ENCODE data around the gene KAT8.
A peak's percentile ranks its signal among the peaks of the same experiment; 100 is the strongest.

The KAT8 gene

GRCh38 chr16:31117384-31118222 is at the start of gene KAT8:
KAT8 (plus strand) TSS chr16:31117664; CDS start chr16:31117682, 18 bp downstream.
- CTCF ChIA-PET = interaction anchor here (0.6 to 1.8 kb wide), 6 partner anchors 18 to 325 kb away, joined by 3 to 5 read pairs (median 4); partner anchors contain the start of genes HSD3B7 and ZNF843
- DNase-seq (ENCODE audit: extremely low spot score) = peak; percentile 95
- POLR2A ChIA-PET = interaction anchor here (0.6 to 2.3 kb wide), 32 partner anchors 9 to 756 kb away, joined by 3 to 38 read pairs (median 4); partner anchors contain the start of genes ARMC5, BCKDK, FUS and PRSS36
- no peak for TF ChIP-seq HDGF (IDR thresholded peaks at IDR 0.05; ENCODE audit: borderline replicate concordance)
- TF ChIP-seq PKNOX1 (IDR thresholded peaks at IDR 0.05) = peak; percentile 41; the same call in 1 of the 2 replicates

- ChIA-PET POLR2A (interaction anchor here (1.0 kb wide), 3 partner anchors 10 to 108 kb away, joined by 3 read pairs; partner anchors contain the start of gene FUS), CTCF (interaction anchor here (1.3 kb wide), 1 partner anchor 70 kb away, joined by 3 read pairs; no protein-coding TSS in a partner anchor)
- DNase-seq (ENCODE audit: extremely low spot score) = no peak
- no peak for TF ChIP-seq SP1 (IDR thresholded peaks at IDR 0.05)
- TF ChIP-seq ZNF384 (IDR thresholded peaks at IDR 0.05) = no peak
- no peak for TF ChIP-seq PKNOX1 (IDR thresholded peaks at IDR 0.05)
- no peak for TF ChIP-seq BHLHE40 (IDR thresholded peaks at IDR 0.05; ENCODE audit: borderline replicate concordance)
- no peak for TF ChIP-seq CTBP1 (IDR thresholded peaks at IDR 0.05; ENCODE audit: borderline replicate concordance)
- no peak for TF ChIP-seq ELF4 (IDR thresholded peaks at IDR 0.05)
- no peak for TF ChIP-seq ARNT (IDR thresholded peaks at IDR 0.05)
- no peak for TF ChIP-seq L3MBTL2 (conservative IDR thresholded peaks at IDR 0.05)
- no peak for TF ChIP-seq FOXA1 (IDR thresholded peaks at IDR 0.05)
- TF ChIP-seq FOXM1 (IDR thresholded peaks at IDR 0.05; ENCODE audit: borderline replicate concordance) = no peak
- TF ChIP-seq HDGF (IDR thresholded peaks at IDR 0.05; ENCODE audit: borderline replicate concordance) = no peak
These were observed 45.6 kb upstream of the KAT8 start for GRCh38 chr16:31071861-31072260.

- POLR2A ChIA-PET = interaction anchor here (1.0 to 2.4 kb wide), 9 partner anchors 9 to 119 kb away, joined by 3 to 21 read pairs (median 6); partner anchors contain the start of genes FUS and KAT8
These were observed 44.8 kb upstream of the KAT8 start for GRCh38 chr16:31072540-31073141.

GRCh38 chr16:31073142-31073969 is 44.1 kb upstream of the KAT8 start:
- CTCF ChIA-PET = interaction anchor here (0.6 to 1.7 kb wide), 3 partner anchors 69 to 87 kb away, joined by 3 to 6 read pairs (median 5); no protein-coding TSS in a partner anchor
- POLR2A ChIA-PET = interaction anchor here (0.6 to 2.8 kb wide), 23 partner anchors 10 to 800 kb away, joined by 3 to 23 read pairs (median 5); partner anchors contain the start of genes HSD3B7, KAT8, STX4 and VKORC1
- TF ChIP-seq ZNF384 (IDR thresholded peaks at IDR 0.05) (no peak), TARDBP (IDR thresholded peaks at IDR 0.05) (no peak), SP1 (IDR thresholded peaks at IDR 0.05) (no peak), FOXA1 (IDR thresholded peaks at IDR 0.05) (no peak), L3MBTL2 (conservative IDR thresholded peaks at IDR 0.05) (peak; percentile 25; the same call in 1 of the 2 replicates), FOXK2 (IDR thresholded peaks at IDR 0.05) (no peak), ARNT (IDR thresholded peaks at IDR 0.05) (peak; percentile 53), LEF1 (IDR thresholded peaks at IDR 0.05; ENCODE audit: borderline replicate concordance) (peak; percentile 91), FOXM1 (IDR thresholded peaks at IDR 0.05; ENCODE audit: borderline replicate concordance) (peak; percentile 99), SUZ12 (IDR thresholded peaks at IDR 0.05) (no peak), BHLHE40 (IDR thresholded peaks at IDR 0.05; ENCODE audit: borderline replicate concordance) (no peak), HDGF (IDR thresholded peaks at IDR 0.05; ENCODE audit: borderline replicate concordance) (no peak), CTBP1 (IDR thresholded peaks at IDR 0.05; ENCODE audit: borderline replicate concordance) (peak; percentile 15; the same call in 1 of the 2 replicates), PKNOX1 (IDR thresholded peaks at IDR 0.05) (no peak), NFRKB (IDR thresholded peaks at IDR 0.05) (no peak), ELF4 (IDR thresholded peaks at IDR 0.05) (peak; percentile 17; the same call in 1 of the 2 replicates)
- peak; percentile 88 for DNase-seq (ENCODE audit: extremely low spot score)

More at GRCh38 chr16:31072540-31073141, 44.8 kb upstream of the KAT8 start:
- DNase-seq (ENCODE audit: extremely low spot score) = no peak
- TF ChIP-seq SP1 (IDR thresholded peaks at IDR 0.05) (no peak), FOXA1 (IDR thresholded peaks at IDR 0.05) (no peak), BHLHE40 (IDR thresholded peaks at IDR 0.05; ENCODE audit: borderline replicate concordance) (no peak), TARDBP (IDR thresholded peaks at IDR 0.05) (no peak), SUZ12 (IDR thresholded peaks at IDR 0.05) (no peak)
- CTCF ChIA-PET = interaction anchor here (0.6 to 1.7 kb wide), 3 partner anchors 70 to 87 kb away, joined by 3 to 6 read pairs (median 3); no protein-coding TSS in a partner anchor

Measured in HEK293T (cell line).